ENCODE data around the gene SLC37A4. TPM values are rescaled to one million over a fixed set of nuclear protein-coding genes. Genes with fewer than 3 reads are reported as not detected.

SLC37A4 gene
- total and polyA plus RNA-seq, 2 of the 8 experiments (the other 6 are each of a cell fraction or from before 2014, with no cell fraction given): 35.1 to 91.9 TPM

GRCh38 chr11:119049081-119049480 is 18.4 kb upstream of the SLC37A4 start (continued):
- TF ChIP-seq, protein P1, sequence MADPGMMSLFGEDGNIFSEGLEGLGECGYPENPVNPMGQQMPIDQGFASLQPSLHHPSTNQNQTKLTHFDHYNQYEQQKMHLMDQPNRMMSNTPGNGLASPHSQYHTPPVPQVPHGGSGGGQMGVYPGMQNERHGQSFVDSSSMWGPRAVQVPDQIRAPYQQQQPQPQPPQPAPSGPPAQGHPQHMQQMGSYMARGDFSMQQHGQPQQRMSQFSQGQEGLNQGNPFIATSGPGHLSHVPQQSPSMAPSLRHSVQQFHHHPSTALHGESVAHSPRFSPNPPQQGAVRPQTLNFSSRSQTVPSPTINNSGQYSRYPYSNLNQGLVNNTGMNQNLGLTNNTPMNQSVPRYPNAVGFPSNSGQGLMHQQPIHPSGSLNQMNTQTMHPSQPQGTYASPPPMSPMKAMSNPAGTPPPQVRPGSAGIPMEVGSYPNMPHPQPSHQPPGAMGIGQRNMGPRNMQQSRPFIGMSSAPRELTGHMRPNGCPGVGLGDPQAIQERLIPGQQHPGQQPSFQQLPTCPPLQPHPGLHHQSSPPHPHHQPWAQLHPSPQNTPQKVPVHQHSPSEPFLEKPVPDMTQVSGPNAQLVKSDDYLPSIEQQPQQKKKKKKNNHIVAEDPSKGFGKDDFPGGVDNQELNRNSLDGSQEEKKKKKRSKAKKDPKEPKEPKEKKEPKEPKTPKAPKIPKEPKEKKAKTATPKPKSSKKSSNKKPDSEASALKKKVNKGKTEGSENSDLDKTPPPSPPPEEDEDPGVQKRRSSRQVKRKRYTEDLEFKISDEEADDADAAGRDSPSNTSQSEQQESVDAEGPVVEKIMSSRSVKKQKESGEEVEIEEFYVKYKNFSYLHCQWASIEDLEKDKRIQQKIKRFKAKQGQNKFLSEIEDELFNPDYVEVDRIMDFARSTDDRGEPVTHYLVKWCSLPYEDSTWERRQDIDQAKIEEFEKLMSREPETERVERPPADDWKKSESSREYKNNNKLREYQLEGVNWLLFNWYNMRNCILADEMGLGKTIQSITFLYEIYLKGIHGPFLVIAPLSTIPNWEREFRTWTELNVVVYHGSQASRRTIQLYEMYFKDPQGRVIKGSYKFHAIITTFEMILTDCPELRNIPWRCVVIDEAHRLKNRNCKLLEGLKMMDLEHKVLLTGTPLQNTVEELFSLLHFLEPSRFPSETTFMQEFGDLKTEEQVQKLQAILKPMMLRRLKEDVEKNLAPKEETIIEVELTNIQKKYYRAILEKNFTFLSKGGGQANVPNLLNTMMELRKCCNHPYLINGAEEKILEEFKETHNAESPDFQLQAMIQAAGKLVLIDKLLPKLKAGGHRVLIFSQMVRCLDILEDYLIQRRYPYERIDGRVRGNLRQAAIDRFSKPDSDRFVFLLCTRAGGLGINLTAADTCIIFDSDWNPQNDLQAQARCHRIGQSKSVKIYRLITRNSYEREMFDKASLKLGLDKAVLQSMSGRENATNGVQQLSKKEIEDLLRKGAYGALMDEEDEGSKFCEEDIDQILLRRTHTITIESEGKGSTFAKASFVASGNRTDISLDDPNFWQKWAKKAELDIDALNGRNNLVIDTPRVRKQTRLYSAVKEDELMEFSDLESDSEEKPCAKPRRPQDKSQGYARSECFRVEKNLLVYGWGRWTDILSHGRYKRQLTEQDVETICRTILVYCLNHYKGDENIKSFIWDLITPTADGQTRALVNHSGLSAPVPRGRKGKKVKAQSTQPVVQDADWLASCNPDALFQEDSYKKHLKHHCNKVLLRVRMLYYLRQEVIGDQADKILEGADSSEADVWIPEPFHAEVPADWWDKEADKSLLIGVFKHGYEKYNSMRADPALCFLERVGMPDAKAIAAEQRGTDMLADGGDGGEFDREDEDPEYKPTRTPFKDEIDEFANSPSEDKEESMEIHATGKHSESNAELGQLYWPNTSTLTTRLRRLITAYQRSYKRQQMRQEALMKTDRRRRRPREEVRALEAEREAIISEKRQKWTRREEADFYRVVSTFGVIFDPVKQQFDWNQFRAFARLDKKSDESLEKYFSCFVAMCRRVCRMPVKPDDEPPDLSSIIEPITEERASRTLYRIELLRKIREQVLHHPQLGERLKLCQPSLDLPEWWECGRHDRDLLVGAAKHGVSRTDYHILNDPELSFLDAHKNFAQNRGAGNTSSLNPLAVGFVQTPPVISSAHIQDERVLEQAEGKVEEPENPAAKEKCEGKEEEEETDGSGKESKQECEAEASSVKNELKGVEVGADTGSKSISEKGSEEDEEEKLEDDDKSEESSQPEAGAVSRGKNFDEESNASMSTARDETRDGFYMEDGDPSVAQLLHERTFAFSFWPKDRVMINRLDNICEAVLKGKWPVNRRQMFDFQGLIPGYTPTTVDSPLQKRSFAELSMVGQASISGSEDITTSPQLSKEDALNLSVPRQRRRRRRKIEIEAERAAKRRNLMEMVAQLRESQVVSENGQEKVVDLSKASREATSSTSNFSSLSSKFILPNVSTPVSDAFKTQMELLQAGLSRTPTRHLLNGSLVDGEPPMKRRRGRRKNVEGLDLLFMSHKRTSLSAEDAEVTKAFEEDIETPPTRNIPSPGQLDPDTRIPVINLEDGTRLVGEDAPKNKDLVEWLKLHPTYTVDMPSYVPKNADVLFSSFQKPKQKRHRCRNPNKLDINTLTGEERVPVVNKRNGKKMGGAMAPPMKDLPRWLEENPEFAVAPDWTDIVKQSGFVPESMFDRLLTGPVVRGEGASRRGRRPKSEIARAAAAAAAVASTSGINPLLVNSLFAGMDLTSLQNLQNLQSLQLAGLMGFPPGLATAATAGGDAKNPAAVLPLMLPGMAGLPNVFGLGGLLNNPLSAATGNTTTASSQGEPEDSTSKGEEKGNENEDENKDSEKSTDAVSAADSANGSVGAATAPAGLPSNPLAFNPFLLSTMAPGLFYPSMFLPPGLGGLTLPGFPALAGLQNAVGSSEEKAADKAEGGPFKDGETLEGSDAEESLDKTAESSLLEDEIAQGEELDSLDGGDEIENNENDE (IDR thresholded peaks at IDR 0.05; ENCODE audit: insufficient replicate concordance, low read length): no peak
